GM18520 (cell line): ENCODE data around the gene RLF.

Experiments
- ATAC-seq: cut with Tn5 transposase; IDR thresholded peaks from one replicate; pipeline ENCODE4 v1.9.1; 2021; ENCODE audit not compliant: unreplicated experiment

RLF gene

DNA sequence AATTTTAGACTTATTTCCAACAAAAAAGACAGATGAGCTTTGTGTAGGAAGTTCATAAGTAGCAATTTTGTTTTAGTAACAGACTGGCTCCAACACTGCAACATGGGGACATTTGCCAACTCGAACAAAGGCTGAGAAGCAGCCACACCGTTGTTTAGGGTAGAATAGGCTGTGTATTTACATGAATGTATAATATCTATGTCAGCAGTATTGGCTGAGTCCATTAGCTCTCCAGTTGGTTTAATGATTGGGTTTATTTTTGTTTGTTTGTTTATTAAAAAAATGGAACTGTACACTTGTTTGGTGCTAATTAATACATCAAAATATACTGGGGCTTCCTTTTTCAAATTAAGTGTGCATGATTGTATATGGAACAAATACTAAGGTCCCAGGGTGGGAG, 79.2 kb downstream of the RLF start:
- ATAC-seq, result no peak

DNA sequence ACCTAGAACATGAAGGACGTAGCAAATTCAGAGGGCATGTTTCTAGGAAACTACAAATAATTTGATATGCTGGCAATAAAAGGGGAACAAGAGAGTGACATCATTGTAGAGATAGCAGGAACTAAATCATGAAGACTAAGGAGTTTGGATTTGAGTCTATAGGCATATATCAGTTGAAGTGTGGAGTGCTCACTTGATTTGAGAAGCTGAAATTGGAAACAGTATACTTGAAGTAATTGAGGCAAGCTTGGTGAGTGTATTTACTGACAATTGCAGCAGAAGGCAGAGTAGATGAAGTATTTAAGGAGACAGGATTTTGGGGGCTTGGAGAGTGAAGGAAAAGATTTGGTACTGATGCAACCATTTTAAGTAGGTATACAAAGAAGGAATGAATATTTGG, 80.2 kb downstream of the RLF start:
- ATAC-seq, result no peak

DNA sequence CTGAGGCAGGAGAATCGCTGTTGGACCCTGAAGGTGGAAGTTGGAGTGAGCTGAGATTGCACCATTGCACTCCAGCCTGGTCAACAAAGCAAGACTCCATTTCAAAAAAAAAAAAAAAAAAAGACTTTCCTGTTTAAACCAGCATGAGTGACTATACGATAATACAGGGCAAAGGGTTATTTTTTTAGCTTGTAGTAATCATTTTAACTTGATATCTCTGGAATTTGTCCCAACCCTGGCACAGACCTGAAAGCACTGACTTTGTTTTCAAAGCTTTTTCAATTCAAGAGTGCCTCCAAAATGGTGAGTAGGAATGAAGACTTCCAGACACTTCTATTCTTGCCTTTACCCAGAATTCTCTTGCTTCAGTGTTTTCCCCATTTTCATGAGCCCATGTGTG, 82.2 kb downstream of the RLF start:
- ATAC-seq, result no peak

DNA sequence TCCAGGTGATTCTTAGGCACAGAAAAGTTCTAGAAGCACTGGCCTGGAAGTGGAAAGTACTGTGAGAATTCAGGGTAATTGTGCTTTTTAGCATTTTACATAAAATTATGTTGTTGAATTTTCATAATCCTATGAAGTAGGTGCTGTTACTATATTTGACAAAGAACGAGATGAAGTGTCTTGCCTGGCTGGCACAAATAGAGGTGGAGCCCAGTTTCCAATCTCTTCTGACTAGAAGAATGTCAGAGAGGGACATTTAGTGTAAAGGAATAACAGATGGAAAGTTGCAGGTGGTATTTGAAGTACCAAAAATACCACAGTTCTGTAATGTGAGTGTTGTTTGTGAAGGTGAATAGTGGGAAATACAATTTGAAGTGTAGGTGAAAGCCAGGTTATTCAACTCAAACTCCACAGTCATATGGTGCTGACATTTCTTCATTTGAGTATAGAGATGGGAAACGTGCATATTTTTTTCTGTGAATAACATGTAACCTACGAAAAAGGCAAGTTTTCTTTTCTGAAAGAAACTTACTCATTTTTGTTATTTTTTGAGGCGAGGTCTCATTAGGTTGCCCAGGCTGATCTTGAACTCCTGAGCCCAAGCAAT, 83.1 kb downstream of the RLF start:
- ATAC-seq, result no peak

DNA sequence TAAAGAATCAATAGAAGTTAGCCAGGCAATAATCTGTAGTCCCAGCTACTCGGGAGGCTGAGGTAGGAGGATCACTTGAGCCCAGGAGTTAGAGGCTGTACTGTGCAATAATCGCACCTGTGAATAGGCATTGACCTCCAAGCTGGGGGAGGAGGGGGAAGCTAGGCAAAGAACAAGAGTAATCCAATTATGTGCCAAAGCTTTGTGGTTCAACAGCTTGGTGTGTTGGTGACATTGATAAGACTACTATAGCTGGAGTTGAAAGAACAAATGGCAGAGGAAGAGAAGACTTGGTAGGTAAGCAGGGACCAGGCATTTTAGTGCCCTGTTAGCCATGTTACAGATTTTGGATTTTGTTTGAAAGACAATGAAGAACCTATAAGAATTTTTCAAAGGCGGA, 84.5 kb downstream of the RLF start:
- no peak for ATAC-seq

DNA sequence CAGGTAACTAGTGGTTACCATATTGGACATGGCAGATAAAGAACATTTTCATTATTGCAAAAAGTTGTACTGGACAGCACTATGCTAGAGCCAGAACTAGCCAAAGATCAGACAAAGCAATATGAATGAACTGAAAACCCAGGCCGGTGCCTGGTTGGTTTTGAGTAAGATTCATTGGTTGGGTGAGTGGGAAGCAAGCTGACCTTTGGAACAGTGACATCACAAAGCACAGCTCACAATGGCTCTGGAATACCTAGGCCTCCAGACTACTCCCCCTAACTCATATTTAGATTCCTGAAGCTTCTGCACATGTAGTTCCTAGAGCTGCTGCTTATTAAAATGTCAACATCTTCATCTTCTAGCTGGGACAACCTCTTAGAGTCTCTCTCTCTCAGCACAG, 86.5 kb downstream of the RLF start, which contains the start of gene TMCO2:
Gene TMCO2 (plus strand): TSS at position 283 of the 400 bp plus-strand sequence. CDS start 57 bp downstream, at position 340.
- ATAC-seq, result no peak

DNA sequence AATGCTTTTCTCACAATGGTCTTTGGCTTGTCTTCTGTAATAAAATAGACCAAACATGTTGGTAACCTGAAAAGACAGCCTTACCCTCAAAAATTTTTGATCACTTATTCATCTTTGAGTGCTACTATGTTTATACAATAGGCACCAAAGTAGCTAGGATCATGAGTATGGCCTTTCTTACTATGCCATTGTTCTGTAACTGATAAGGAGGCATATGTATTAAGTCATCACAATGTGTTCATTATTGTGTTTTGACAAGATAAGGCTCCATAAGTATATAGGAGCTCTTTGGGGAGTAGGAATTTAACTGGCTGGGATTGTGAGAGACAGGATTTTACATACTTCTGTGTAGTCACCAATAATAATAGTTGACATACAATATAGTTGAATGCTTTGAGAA, 87.2 kb downstream of the RLF start:
- ATAC-seq, result no peak

DNA sequence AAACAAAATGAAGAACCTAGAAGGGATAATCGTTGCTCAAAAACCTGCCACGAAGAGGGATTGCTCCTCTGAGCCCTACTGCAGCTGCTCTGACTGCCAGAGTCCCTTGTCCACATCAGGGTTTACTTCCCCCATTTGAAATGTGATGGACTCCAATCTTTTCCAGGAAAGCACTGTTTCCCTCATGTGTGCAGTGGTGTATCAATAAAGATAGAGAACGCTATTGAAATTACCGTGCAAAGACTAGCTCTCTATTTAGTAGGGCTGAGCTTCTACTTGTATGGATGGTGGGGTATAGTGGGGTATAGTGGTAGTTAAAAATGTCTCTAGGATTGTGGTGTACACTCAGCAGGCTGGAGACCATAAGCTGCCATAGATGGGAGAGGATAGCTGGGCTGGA, 90.3 kb downstream of the RLF start:
- ATAC-seq, result no peak

DNA sequence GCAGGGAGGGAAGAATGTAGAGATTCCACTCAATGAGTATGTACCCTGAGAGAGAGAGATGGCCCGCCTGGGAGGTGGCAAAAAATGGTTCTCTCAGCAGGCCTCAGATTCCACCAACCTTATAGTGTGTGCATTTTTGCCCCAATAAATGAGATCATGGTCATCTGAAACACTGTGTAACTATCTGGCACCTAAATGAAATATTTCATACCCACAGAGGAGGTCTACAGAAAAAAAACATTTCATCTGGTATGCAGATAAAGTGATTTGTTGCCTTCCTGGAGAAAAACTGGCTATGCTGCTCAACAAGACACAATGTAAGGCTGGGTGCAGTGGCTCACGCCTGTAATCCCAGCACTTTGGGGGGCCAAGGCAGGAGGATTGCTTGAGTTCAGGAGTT, 91.4 kb downstream of the RLF start:
- no peak for ATAC-seq

DNA sequence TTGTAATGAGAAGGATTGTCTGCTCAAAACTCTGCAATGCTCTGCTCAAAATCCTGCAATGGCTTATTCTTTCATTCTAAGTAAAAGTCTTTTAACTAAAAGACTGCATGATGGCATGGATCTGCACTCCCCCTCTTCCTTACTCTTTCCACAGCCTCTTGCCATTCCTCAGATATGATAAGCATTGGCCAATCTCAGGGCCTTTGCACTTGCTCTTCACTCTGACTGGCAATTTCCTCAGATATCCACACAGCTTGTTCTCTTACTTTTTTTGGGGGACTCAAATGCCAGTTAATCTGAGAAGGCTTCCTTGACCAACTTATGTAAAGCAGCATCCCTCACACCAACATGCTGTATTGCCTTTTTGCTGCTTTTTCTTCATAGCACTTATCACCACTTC, 94.0 kb downstream of the RLF start:
- ATAC-seq, result no peak

DNA sequence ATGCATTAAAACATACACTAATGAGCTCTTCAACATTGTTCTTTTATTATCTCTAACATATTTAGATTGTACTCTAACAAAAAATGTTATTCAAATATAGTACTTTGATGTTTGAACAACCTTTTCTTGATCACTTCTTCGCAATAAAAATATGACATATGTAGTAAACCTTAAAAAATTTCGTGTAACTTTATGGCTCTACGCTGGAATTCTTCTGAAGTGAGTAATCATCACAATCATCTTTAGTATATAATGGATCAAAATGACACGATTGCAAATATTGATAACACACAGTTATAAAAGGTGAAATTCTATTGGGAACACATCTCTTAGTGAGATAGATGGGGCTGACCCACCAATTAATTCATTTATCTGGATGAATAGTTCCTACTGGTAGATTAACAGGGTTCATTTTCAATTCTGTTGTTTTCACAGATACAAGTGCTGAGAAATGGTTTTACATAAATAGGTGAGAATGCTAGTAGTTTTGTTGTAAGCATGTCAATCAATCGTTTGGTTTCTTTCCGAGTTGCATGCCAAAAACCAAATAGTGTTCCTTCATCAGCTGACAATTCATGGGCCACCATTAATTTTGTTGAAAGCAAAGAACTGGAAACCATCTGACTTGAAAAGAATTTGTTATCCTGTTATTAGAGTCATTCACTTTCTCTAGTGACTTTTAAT, 95.4 kb downstream of the RLF start:
- ATAC-seq, result no peak

DNA sequence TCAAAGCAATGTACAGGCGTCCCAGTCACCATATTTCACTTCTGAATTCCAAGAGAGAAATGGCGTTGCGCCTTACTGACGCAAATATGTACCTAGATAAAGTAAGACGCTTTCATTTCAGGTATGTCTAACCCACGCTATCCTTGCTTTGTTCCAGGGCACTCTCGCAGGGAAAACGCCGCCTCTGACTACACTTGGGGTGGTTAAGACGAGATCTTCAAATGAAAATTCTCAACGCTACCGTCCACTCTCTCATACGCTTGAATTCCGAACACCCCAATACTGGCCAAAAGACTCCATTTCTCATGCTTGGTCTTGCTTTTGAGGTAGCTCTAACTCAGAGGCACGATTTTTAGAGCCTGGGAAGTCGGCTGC, 96.1 kb downstream of the RLF start:
- ATAC-seq, result no peak

DNA sequence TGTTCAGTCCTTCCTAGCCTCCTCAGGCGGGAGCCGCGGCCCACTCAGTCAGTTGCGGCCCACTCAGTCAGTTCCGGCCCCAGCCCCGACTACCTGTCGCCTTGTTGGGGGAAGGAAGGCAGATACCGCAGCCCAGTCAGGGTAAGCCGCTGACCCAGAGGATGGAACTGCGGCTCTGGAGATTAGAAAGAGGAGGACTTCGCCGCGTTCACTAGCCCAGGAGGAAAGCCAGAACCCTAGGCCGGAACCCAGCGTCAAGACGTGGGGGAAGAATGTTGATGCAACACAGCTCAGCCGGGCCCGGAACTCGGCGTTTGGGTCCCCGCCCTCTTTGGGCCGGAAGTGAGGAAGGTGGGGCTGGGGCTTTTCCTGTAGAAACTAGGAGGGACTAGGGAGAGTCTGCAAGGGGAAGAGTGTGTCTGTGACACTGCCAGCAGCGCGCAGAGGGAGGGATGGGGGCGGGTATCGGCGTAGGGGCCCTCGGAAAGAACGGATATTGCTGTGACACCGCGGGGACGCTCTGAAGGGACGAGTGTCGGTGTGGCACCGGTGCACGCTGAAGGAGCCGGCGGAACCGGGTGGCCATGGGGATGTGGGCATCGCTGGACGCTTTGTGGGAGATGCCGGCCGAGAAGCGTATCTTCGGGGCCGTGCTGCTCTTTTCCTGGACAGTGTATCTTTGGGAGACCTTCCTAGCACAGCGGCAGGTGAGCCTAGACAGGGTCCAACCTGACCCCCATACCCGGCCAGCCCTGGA, 96.7 kb downstream of the RLF start, which contains the start of gene ZMPSTE24:
Gene ZMPSTE24 (plus strand): TSS at position 549 of the 757 bp plus-strand sequence. CDS start 36 bp downstream, at position 585.
- ATAC-seq, result peak; percentile 79

DNA sequence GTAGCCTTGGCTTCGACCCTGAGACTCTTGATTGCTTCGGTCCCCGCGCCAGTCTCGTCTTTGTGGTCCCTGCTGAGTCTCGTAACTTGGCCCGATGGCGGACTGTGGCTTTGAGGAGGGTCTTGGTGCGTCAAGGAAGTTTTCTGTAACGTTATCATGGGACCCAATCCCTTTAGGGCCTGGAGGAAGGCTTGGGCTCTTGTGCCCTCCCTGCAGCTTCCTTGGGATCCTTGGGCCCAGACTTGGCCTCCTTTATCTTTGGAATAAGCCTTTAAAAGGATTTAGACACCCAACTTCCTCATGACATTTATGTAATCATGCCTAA, 97.2 kb downstream of the RLF start:
- no peak for ATAC-seq

DNA sequence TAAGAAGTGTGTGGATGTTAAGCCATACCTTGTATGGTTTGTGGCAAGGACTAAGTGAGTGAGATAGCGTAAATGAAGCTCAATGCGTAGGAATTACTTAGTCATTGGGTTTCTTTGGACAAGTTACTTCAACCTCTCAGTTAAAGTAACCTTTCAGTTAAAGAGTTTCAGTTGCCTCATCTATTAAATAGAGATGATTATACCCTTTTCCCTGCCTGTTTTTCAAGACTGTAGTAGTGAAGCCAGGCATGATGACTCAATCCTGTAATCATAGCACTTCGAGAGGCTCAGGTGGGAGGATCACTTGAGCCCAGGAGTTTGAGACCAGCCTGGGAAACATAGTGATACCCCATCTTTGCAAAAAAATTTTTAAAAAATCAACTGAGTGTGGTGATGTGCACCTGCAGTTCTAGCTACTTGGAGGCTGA, 103.2 kb downstream of the RLF start:
- ATAC-seq, result no peak

DNA sequence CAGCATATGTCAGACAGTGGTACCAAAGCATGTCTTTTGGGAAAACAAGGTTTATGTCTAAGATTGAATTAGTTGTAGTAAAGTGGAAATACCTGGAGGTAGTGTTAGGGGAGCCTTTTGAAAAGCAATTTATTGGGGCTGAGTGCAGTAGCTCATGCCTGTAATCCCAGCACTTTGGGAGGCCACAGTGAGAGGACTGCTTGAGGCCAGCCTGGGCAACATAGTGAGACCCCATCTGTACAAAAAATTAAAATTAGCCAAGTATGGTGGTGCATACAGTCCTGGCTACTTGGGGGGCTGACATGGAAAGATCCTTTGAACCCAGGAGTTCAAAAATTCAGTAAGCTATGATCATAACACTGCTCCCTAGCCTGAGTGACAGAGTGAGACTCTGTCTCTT, 104.1 kb downstream of the RLF start:
- no peak for ATAC-seq

DNA sequence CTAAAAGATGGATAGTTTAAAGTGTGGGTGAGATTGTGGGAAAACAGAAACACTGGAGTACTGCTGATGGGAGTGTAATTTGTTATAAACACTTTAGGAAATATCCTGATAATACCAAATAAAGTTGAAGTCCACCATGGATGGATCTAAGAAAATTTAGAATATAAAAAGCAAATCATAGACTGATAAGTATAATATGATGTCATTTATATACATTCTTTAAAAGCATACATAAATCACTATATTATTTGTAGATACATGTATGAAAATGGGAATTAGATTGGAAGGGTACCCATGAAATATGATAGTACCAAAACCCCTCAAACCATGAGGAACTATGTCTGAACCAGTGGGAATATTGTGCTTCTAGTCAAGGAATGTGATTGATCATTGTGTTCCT, 104.7 kb downstream of the RLF start:
- ATAC-seq, result no peak

DNA sequence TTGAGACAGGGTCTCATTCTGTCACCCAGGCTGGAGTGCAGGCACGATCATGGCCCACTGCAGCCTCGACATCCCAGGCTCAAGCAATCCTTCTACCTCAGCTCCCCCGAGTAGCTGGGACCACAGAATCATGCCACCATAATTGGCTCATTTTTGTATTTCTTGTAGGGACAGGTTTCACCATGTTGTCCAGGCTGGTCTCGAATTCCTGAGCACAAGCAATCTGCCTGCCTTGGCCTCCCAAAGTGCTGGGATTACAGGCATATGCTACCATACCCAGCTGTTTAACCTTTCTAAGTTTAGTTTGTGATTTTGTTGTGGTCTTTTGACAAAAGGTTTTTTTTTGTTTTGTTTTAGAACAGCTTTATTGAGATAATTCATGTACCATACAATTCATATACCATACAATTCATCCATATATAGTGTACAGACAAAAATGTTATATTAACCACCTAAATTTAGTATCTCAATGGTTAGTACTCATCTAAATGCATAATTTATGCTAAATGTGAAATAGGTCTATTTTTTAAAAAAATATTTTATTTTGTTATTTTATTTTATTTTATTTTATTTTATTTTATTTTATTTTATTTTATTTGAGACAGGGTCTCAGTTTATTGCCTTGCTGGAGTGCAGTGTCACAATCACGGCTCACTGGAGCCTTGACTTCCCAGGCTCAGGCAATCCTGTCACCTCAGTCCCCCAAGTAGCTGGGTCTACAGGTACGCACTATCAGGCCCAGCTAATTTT, 105.8 kb downstream of the RLF start:
- ATAC-seq, result no peak

DNA sequence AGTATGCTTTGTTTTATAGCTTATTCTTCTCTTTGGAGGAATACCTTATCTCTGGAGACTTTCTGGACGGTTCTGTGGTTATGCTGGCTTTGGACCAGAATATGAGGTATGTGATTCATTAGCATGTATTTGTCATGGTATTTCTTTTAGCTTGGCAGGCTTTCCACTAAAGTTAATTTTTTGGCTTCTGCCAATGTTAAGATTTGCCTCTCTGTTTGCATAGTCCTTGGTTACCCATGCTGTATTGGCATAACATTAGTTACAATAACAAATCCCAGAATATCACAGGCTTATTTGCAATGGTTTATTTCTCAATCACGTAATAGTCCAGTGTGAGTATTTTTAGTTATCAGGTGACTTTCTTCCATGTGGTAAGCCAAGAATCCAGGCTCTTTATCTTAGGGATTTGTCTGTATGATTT, 106.6 kb downstream of the RLF start:
- ATAC-seq, result no peak

DNA sequence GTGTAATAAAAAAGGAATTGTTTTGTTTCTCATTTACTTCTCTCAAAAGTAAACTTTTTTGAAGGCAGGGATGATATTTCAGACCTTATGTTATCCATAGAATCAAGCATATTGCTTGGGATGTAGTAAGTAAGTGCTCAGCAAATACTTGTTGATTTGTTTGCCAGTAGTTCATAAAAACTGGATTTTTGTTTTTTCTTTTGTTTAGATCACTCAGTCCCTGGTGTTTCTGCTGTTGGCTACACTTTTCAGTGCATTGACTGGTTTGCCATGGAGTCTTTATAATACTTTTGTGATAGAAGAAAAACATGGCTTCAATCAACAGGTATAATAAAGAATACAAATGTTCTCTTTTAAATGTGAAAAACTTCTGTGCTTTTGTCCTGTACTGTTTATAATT, 107.0 kb downstream of the RLF start:
- no peak for ATAC-seq

DNA sequence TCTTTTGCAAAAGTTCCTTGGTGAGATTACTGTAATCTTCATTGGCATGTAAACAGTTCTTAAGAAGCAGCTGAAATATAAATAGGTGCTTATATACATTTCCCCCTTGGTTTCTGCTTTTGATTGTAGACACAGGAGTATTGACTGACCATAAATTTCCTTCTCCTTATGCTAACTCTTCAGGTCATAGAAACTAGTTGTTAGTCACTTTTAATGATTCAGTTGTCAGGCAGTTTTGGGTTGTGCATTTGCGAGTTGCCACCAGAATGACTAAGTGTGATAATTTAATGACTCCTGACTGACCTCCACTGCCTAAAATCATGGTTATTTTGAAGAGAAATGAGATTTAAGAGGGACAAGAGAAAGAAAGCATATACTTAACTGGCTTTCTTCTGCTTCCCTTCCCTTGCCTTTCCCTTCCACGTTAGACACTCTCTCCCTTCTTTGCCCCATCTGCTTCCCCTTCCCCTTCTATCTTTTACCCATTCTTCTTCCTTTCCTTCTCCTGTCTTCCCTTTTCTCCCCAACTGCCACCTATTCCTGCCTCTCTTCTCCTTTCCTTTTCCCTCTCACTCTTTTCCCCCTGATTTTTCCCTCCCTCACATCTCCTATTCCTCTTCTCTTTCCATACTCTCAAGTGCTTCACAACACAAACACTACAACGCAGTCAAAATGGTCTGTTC, 109.1 kb downstream of the RLF start:
- no peak for ATAC-seq
